Panc1 (cell line): ENCODE data around the gene RNASE12. TPM values are rescaled to one million over a fixed set of nuclear protein-coding genes. Genes with fewer than 3 reads are reported as not detected.

Experiments
- ATAC-seq: fragments of 200-7000 bp; cut with Tn5 transposase; 2 replicates; pipeline ENCODE4 v1.9.1; 2020; ENCODE audit warnings: mild to moderate bottlenecking, moderate library complexity
- BruUV-seq: library from RNA; stranded (reverse); fragments of 400-500 nt; replicated peaks from 2 replicates; lab custom pipeline; 2021; lab: Mats Ljungman, UMichigan
- CTCF ChIA-PET: fragments of 300-600 bp; sonication (Branson Sonifier 250); formaldehyde crosslinking; loops from one replicate; lab custom pipeline; 2022; ENCODE audit warnings: antibody characterized with exemption; lab: Charles Lee
- POLR2A ChIA-PET: fragments of 300-600 bp; sonication (Branson Sonifier 250); formaldehyde crosslinking; loops from one replicate; lab custom pipeline; 2022; ENCODE audit warnings: antibody characterized with exemption; lab: Charles Lee
- DNase-seq: peaks from one replicate; pipeline ENCODE4 v3.0.0-alpha.2; 2010; ENCODE audit warnings: low read depth, low spot score
- H3K27ac ChIP-seq: 2 replicates; pipeline ENCODE4 v1.5.1; 2011; ENCODE audit warnings: mild to moderate bottlenecking, low read length, inconsistent platforms
- H3K27me3 ChIP-seq: fragments of 200-500 bp; sonication (Bioruptor generic); 2 replicates; pipeline ENCODE4 v1.6.0; 2014; ENCODE audit warnings: low read length, inconsistent platforms; ENCODE audit not compliant: control insufficient read depth, insufficient read depth
- H3K36me3 ChIP-seq: fragments of 200-500 bp; sonication (Bioruptor generic); 2 replicates; pipeline ENCODE4 v1.5.1; 2014; ENCODE audit warnings: inconsistent platforms, mild to moderate bottlenecking, low read length, moderate library complexity; ENCODE audit not compliant: control insufficient read depth, insufficient read depth
- H3K4me1 ChIP-seq: 2 replicates; pipeline ENCODE4 v1.5.1; 2011; ENCODE audit warnings: inconsistent platforms, mild to moderate bottlenecking, low read length, moderate library complexity; ENCODE audit not compliant: control insufficient read depth, insufficient read depth
- H3K4me3 ChIP-seq, 2 experiments: 2 replicates each; pipeline ENCODE4 v1.5.1; 2011 to 2012; ENCODE audit warnings: low read depth in 2 of 2, low read length in 2 of 2, mild to moderate bottlenecking in 2 of 2, inconsistent platforms in 1 of 2, moderate library complexity in 1 of 2
- H3K9me3 ChIP-seq: fragments of 200-500 bp; sonication (Bioruptor generic); 2 replicates; pipeline ENCODE4 v1.5.1; 2014; ENCODE audit warnings: low read depth, mild to moderate bottlenecking, inconsistent platforms, low read length, moderate library complexity; ENCODE audit not compliant: control insufficient read depth, insufficient read depth
- CTCF ChIP-seq: fragments of 450-650 bp; IDR thresholded peaks from 2 replicates; pipeline ENCODE4 v1.5.1; 2017; ENCODE audit warnings: mild to moderate bottlenecking
- POLR2AphosphoS5 ChIP-seq: IDR thresholded peaks from 2 replicates; pipeline ENCODE4 v1.6.1; 2012; ENCODE audit warnings: mild to moderate bottlenecking, low read depth, low read length, moderate library complexity
- REST ChIP-seq, 2 experiments: IDR thresholded peaks; 2 replicates each; pipeline ENCODE4 v1.6.1; 2011 to 2012; ENCODE audit warnings: low read depth in 2 of 2, control low read depth in 1 of 2, low read length in 1 of 2, mild to moderate bottlenecking in 1 of 2, moderate library complexity in 1 of 2; ENCODE audit not compliant: insufficient read depth in 1 of 2
- SIN3A ChIP-seq: IDR thresholded peaks from 2 replicates; pipeline ENCODE4 v1.6.1; 2012; ENCODE audit warnings: low read depth, mild to moderate bottlenecking, low read length, moderate library complexity, borderline replicate concordance; ENCODE audit not compliant: insufficient read depth
- TCF7L2 ChIP-seq: IDR thresholded peaks from 2 replicates; pipeline ENCODE4 v1.6.1; 2011; ENCODE audit warnings: mild to moderate bottlenecking, low read depth, low read length, inconsistent platforms
- in situ Hi-C: cut with HindIII; loops from 2 replicates; pipeline ENCODE4 v1.10.0; 2016; ENCODE audit warnings: low sequenced_read_pairs, low pct_unique_long_range_greater_than_20kb
- intact Hi-C: fragments of 100-400 bp; cut with micrococcal nuclease; formaldehyde crosslinking; loops from one replicate; pipeline ENCODE4 v1.10.0; 2022; ENCODE audit not compliant: unreplicated experiment
- total RNA-seq: library from RNA; stranded (reverse); gene quantifications from one replicate; pipeline ENCODE4 v1.2.1, GENCODE V29; 2021; ENCODE audit not compliant: unreplicated experiment

Gene RNASE12
- total RNA-seq, 1 experiment from 2014 or later = not detected

- Histone ChIP-seq H3K4me3 (peak overlapping the region; percentile 56 to 86), H3K27ac (peak overlapping the region; percentile 40; the same call in 1 of the 2 replicates), H3K9me3 (no peaks in the 10 kb centered on the region), H3K27me3 (peaks cover 2% of the 10 kb centered on the region; the same call in 1 of the 2 replicates), H3K36me3 (no peaks in the 10 kb centered on the region), H3K4me1 (peaks cover 14% of the 10 kb centered on the region)
- no peak for TF ChIP-seq TCF7L2
- TF ChIP-seq REST (IDR thresholded peaks at IDR 0.05; ENCODE audit: insufficient read depth in 1 of 2, low read depth in 2 of 2, low read length in 1 of 2) = no peak
- TF ChIP-seq CTCF = no peak
- no peak for TF ChIP-seq SIN3A
- no peak for TF ChIP-seq POLR2AphosphoS5
- ATAC-seq = peak; percentile 64
- intact Hi-C loops = no loop called here
- DNase-seq = no peak
- no TSS peak for BruUV-seq
- ChIA-PET CTCF (no interaction called here), POLR2A (no interaction called here)
- in situ Hi-C loops = no loop called here
Measured at GRCh38 chr14:20631023-20631879, 40.1 kb upstream of the RNASE12 start.

- DNase-seq (peak; percentile 88), ATAC-seq (peak; percentile 57)
- intact Hi-C loops = no loop called here
- CTCF ChIA-PET = interaction anchor here (0.5 to 0.6 kb wide), 2 partner anchors 32 to 868 kb away, joined by 3 to 4 read pairs; no protein-coding TSS in a partner anchor
- Histone ChIP-seq H3K36me3 (no peaks in the 10 kb centered on the region), H3K4me1 (peaks cover 14% of the 10 kb centered on the region), H3K27ac (peak overlapping the region; percentile 40; the same call in 1 of the 2 replicates), H3K27me3 (peaks cover 2% of the 10 kb centered on the region; the same call in 1 of the 2 replicates), H3K9me3 (no peaks in the 10 kb centered on the region), H3K4me3 (peak overlapping the region; percentile 56 to 86)
- BruUV-seq = no TSS peak
- in situ Hi-C loops = no loop called here
- POLR2A ChIA-PET = no interaction called here
- TF ChIP-seq REST (IDR thresholded peaks at IDR 0.05; ENCODE audit: insufficient read depth in 1 of 2, low read depth in 2 of 2, low read length in 1 of 2) (no peak), SIN3A (no peak), TCF7L2 (no peak), CTCF (no peak), POLR2AphosphoS5 (no peak)
Measured at GRCh38 chr14:20630340-20631022, 39.3 kb upstream of the RNASE12 start.
